GM21526 (cell line): Measurements from ENCODE around the gene TNK1.

Experiments used
- ATAC-seq: cut with Tn5 transposase; IDR thresholded peaks from one replicate; pipeline ENCODE4 v1.9.1; 2021; ENCODE audit warnings: moderate library complexity; ENCODE audit not compliant: unreplicated experiment, low FRiP score

TNK1 gene

DNA sequence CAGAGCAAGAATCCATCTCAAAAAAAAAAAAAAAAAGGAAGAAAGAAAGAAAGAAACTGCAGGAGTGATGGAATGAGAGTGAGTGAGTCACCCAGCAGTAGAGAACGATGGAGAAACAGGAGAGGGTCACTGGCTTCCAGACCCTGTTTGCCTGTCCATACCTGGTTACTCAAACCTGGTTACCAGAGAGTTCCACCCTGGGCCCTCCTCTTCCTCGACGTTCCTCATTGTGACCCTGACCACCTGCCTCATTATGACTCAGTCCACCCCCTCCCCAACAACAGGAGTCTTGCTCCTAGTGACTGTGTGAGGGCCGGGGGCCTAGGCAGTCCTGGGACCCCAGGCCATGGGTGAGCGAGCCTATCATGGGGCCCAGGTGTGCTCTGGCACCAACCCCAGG is 47.7 kb downstream of the TNK1 start, which contains the start of gene SPEM3:
Gene SPEM3, plus strand, starts transcription at position 301 of the 400 bp plus-strand sequence. Its CDS starts 46 bp downstream, at position 347.
- ATAC-seq, result no peak

GRCh38 chr17:7429722-7430121 is 48.8 kb downstream of the TNK1 start:
- ATAC-seq, result no peak

DNA sequence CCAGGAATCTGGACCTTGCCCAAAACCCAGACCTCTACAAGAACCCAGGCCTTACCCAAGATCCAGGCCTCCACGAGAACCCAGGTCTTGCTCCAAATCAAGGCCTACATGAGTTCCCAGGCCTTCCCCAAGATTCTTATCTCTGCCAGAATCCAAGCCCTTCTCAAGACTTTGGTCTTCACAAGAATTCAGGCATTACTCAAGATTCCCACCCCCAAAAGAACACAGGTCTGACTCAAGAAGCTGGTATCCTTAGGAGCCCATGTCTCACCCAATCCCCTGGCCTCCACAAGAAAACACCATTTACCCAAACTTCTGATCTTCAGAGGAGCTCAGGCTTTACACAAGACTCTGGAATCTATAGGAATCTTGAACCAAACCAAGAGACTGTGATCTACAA is 50.3 kb downstream of the TNK1 start:
- ATAC-seq, result no peak

DNA sequence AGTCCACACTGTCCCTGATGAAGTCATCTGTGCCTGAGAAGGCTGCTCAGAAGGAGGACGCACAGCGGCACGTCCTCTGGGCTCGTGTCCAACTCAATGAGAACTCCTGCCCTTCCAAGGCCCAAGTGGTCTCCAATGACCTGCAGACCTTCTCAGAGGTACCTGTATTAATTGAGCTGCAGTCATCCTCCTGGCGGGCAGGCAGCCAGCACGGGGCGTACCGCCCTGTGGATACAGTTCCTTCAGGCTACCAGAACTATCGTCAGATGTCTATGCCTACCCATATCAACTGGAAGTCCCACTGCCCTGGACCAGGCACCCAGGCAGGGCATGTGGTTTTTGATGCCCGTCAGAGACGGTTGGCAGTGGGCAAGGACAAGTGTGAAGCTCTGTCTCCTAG is 51.4 kb downstream of the TNK1 start:
- no peak for ATAC-seq

DNA sequence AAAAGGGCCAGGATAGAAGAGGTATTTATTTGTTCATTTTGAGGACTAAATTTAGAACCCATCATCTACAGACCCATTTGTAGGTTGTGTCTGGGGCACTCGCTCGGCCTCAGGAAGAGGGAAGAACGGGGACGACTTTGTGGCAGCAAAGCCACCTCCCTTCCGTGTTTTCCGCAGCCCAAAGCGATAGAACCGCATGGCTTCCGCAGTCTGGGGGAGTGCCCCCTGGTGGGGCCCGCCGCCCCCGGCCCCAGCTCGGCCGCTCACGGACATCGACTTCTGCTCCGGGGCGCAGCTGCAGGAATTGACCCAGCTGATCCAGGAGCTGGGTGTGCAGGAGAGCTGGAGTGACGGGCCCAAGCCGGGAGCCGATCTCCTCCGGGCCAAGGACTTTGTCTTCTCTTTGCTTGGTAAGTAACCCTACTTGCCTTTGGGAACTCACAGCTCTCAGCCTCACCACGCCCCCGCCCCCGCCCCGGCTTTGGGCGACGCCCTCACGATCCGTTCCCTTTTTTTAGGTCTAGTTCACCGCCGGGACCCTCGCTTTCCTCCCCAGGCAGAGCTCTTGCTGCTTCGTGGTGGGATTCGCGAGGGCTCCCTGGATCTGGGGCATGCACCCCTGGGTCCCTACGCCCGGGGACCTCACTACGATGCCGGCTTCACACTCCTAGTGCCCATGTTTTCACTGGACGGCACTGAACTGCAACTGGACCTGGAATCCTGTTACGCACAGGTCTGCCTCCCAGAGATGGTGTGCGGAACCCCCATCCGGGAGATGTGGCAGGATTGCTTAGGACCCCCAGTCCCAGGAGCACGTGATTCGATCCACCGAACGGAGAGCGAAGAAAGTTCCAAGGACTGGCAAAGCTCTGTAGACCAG is 55.0 kb downstream of the TNK1 start:
- ATAC-seq, result peak; percentile 30

DNA sequence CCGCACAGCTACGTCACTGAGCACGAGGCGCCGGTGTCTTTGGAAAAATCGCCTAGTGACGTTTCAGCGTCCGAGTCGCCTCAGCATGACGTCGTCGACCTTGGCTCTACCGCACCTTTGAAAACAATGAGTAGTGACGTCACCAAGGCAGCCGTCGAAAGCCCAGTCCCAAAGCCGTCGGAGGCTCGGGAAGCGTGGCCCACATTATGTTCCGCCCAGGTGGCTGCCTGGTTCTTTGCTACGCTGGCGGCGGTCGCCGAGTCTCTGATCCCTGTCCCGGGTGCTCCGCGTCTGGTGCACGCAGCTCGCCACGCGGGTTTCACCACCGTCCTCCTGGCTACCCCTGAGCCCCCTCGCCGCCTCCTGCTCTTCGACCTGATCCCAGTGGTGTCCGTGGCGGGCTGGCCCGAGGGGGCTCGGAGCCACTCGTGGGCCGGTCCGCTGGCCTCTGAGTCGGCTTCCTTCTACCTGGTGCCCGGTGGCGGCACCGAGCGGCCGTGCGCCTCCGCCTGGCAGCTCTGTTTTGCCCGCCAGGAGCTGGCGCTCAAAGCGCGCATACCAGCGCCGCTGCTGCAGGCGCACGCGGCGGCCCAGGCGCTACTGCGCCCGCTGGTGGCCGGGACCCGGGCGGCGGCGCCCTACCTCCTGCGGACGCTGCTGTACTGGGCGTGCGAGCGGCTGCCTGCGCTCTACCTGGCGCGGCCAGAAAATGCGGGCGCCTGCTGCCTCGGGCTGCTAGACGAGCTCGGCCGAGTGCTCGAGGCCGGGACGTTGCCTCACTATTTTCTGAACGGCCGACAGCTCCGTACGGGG is 55.9 kb downstream of the TNK1 start:
- no peak for ATAC-seq

- no peak for ATAC-seq
Observed at GRCh38 chr17:7437369-7437863, 56.5 kb downstream of the TNK1 start.

- no peak for ATAC-seq
Observed at GRCh38 chr17:7437950-7438614, 57.2 kb downstream of the TNK1 start.

DNA sequence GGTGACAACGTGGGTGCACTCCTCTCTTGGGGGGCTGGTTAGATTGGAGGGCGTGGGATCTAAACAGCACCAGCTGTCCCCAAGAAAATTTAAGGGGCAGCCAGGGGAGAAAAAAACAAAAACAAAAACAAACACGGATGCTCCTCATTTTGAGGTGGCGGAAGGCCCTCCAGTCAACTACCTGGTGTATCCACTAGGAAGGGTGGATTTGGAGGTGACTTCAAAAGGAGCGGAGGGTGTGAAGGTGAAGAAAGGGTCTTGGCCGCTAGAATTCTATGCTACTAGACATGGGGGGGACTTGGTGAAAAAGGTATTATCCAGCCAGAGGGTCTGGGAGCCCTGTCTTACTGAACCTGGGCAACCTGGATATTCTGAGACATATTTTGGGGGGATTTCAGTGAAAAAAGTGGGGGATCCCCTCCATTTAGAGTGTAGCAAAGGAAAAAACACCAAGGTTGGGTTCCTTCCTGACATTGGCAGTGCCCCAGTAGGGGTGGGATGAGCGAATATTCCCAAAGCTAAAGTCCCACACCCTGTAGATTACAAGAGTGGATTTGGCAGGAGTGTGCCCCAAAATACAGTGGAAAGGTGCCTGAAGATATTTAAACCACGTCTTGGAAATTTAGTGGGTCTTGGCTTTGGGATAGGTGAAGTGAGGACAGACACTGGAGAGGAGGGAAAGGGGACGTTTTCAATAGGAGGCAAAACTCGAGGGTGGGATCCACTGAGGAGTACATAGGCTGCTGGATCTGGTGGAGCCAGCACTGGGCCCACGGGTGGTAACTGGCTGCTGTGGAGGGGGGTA is 58.0 kb downstream of the TNK1 start:
- ATAC-seq, result no peak
